ENCODE measurements around the gene KIF1B. TPM values are rescaled to one million over a fixed set of nuclear protein-coding genes. Genes with fewer than 3 reads are reported as not detected.

The KIF1B gene
- total RNA-seq, 1 experiment from 2014 or later = 70.1 TPM

GRCh38 chr1:10360045-10360444 is 149.7 kb downstream of the KIF1B start:
- no peak for DNase-seq (ENCODE audit: low spot score)
- Mint-ChIP-seq H3K27ac (no peak overlapping the region), H3K4me1 (no peaks in the 10 kb centered on the region), H3K36me3 (peaks cover 29% of the 10 kb centered on the region), H3K9me3 (no peaks in the 10 kb centered on the region), H3K4me3 (no peak overlapping the region), H3K27me3 (ENCODE audit: low read depth) (no peaks in the 10 kb centered on the region)
- ATAC-seq = no peak
- ChIA-PET POLR2A (no interaction called here), CTCF (no interaction called here)
- TF ChIP-seq FOXK1 (CRISPR knock-in tag; IDR thresholded peaks at IDR 0.05) = no peak
- TF ChIP-seq, protein P1, sequence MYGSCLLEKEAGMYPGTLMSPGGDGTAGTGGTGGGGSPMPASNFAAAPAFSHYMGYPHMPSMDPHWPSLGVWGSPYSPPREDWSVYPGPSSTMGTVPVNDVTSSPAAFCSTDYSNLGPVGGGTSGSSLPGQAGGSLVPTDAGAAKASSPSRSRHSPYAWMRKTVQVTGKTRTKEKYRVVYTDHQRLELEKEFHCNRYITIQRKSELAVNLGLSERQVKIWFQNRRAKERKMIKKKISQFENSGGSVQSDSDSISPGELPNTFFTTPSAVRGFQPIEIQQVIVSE (CRISPR knock-in tag; IDR thresholded peaks at IDR 0.05; ENCODE audit: borderline replicate concordance) = no peak
- 0 out of 2 replicates have a peak, but pooled peaks have one; percentile 6 for TF ChIP-seq HMGA2 (CRISPR knock-in tag; IDR thresholded peaks at IDR 0.05)
- TF ChIP-seq FOXJ3 (CRISPR knock-in tag; IDR thresholded peaks at IDR 0.05; ENCODE audit: borderline replicate concordance) = no peak

GRCh38 chr1:10361515-10361914 is 151.1 kb downstream of the KIF1B start:
- Mint-ChIP-seq H3K4me1 (no peaks in the 10 kb centered on the region), H3K27me3 (ENCODE audit: low read depth) (no peaks in the 10 kb centered on the region), H3K27ac (no peak overlapping the region), H3K4me3 (no peak overlapping the region), H3K9me3 (no peaks in the 10 kb centered on the region), H3K36me3 (peaks cover 42% of the 10 kb centered on the region)
- POLR2A ChIA-PET = no interaction called here
- TF ChIP-seq ATF3 (CRISPR knock-in tag; conservative IDR thresholded peaks at IDR 0.05) = no peak
- TF ChIP-seq, protein P2, sequence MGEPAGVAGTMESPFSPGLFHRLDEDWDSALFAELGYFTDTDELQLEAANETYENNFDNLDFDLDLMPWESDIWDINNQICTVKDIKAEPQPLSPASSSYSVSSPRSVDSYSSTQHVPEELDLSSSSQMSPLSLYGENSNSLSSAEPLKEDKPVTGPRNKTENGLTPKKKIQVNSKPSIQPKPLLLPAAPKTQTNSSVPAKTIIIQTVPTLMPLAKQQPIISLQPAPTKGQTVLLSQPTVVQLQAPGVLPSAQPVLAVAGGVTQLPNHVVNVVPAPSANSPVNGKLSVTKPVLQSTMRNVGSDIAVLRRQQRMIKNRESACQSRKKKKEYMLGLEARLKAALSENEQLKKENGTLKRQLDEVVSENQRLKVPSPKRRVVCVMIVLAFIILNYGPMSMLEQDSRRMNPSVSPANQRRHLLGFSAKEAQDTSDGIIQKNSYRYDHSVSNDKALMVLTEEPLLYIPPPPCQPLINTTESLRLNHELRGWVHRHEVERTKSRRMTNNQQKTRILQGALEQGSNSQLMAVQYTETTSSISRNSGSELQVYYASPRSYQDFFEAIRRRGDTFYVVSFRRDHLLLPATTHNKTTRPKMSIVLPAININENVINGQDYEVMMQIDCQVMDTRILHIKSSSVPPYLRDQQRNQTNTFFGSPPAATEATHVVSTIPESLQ (CRISPR knock-in tag; IDR thresholded peaks at IDR 0.05) = no peak
- no peak for TF ChIP-seq ZNF232 (CRISPR knock-in tag; IDR thresholded peaks at IDR 0.05)
- TF ChIP-seq SMAD3 (CRISPR knock-in tag; IDR thresholded peaks at IDR 0.05; ENCODE audit: borderline replicate concordance) = no peak
- no peak for TF ChIP-seq CREB1 (CRISPR knock-in tag; IDR thresholded peaks at IDR 0.05)
- TF ChIP-seq IRF2 (CRISPR knock-in tag; IDR thresholded peaks at IDR 0.05; ENCODE audit: borderline replicate concordance, low read depth) = no peak
- no peak for TF ChIP-seq ERG (CRISPR knock-in tag; IDR thresholded peaks at IDR 0.05)
- TF ChIP-seq NFYB (CRISPR knock-in tag; conservative IDR thresholded peaks at IDR 0.05; ENCODE audit: low read depth) = no peak
- no peak for TF ChIP-seq E2F5 (CRISPR knock-in tag; IDR thresholded peaks at IDR 0.05)
- no peak for TF ChIP-seq GABPB1 (CRISPR knock-in tag; IDR thresholded peaks at IDR 0.05)
- TF ChIP-seq RORB (CRISPR knock-in tag; IDR thresholded peaks at IDR 0.05) = no peak
- no peak for TF ChIP-seq EMX1 (CRISPR knock-in tag; IDR thresholded peaks at IDR 0.05)
- TF ChIP-seq ZNF671 (CRISPR knock-in tag; IDR thresholded peaks at IDR 0.05) = no peak
- TF ChIP-seq, protein P3, sequence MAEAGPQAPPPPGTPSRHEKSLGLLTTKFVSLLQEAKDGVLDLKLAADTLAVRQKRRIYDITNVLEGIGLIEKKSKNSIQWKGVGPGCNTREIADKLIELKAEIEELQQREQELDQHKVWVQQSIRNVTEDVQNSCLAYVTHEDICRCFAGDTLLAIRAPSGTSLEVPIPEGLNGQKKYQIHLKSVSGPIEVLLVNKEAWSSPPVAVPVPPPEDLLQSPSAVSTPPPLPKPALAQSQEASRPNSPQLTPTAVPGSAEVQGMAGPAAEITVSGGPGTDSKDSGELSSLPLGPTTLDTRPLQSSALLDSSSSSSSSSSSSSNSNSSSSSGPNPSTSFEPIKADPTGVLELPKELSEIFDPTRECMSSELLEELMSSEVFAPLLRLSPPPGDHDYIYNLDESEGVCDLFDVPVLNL (CRISPR knock-in tag; IDR thresholded peaks at IDR 0.05; ENCODE audit: borderline replicate concordance, low read depth) = no peak
- TF ChIP-seq, protein P4, sequence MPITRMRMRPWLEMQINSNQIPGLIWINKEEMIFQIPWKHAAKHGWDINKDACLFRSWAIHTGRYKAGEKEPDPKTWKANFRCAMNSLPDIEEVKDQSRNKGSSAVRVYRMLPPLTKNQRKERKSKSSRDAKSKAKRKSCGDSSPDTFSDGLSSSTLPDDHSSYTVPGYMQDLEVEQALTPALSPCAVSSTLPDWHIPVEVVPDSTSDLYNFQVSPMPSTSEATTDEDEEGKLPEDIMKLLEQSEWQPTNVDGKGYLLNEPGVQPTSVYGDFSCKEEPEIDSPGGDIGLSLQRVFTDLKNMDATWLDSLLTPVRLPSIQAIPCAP (CRISPR knock-in tag; IDR thresholded peaks at IDR 0.05) = no peak
- ATAC-seq (no peak), DNase-seq (ENCODE audit: low spot score) (no peak)
- CTCF ChIA-PET = interaction anchor here (0.6 to 1.3 kb wide), 2 partner anchors 152 to 336 kb away, joined by 3 read pairs; no protein-coding TSS in a partner anchor
